ENCODE data around the gene ZNF442. TPM values are rescaled to one million over a fixed set of nuclear protein-coding genes. Genes with fewer than 3 reads are reported as not detected.

ZNF442 gene
- total RNA-seq, 1 experiment from 2014 or later = 4.0 TPM

DNA sequence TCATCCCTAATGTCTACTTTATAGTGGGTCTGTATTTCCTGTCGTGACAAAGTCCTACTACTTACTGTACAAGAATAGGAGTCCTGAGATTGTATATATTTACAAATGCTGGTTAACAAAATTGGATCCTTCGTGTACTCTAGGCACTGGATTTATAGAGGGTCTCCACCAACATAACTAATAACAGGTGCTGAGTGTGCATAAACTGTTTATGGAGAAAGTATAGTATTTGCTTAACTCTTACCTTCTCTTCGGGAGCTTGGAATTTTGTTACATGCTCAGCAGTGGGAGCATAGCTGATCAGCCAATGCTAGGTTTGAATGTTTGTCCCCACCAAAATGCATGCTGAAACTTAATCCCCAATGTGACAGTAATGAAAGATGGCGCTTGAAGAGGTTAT, 12.1 kb downstream of the ZNF442 start:
- H4K91ac ChIP-seq (ENCODE audit: insufficient read length, low read depth, low read length) = no peak overlapping the region
- H2BK20ac ChIP-seq (ENCODE audit: low read depth, low read length, poor library complexity, severe bottlenecking) = no peak overlapping the region
- no peak overlapping the region for H3K9ac ChIP-seq (ENCODE audit: extremely low read depth, insufficient read length, low read length)
- no peak overlapping the region for H3K56ac ChIP-seq (ENCODE audit: insufficient read length, low read depth, low read length)
- H3K4ac ChIP-seq (ENCODE audit: low read depth, low read length) = no peak overlapping the region
- H3K14ac ChIP-seq (ENCODE audit: insufficient read depth, low read length) = no peak overlapping the region
- H3T11ph ChIP-seq (ENCODE audit: low read length) = no peak overlapping the region
- H3K4me1 ChIP-seq (ENCODE audit: insufficient read depth, low read length) = no peaks in the 10 kb centered on the region
- no peak overlapping the region for H2AFZ ChIP-seq (ENCODE audit: low read length)
- H3K9me3 Mint-ChIP-seq = peaks cover 86 to 87% of the 10 kb centered on the region in 2 experiments
- no peak overlapping the region for H4K5ac ChIP-seq (ENCODE audit: insufficient read length, low read depth, low read length)
- no peak overlapping the region for H3K27ac Mint-ChIP-seq
- no peaks in the 10 kb centered on the region for H3K27me3 Mint-ChIP-seq (ENCODE audit: low read depth)
- H4K8ac ChIP-seq (replicated peaks; ENCODE audit: insufficient read length, low read depth, low read length) = no peak overlapping the region
- no peak overlapping the region for H3K4me3 Mint-ChIP-seq
- no peak overlapping the region for H2BK5ac ChIP-seq (ENCODE audit: insufficient read length, low read length)
- TF ChIP-seq, protein P1, sequence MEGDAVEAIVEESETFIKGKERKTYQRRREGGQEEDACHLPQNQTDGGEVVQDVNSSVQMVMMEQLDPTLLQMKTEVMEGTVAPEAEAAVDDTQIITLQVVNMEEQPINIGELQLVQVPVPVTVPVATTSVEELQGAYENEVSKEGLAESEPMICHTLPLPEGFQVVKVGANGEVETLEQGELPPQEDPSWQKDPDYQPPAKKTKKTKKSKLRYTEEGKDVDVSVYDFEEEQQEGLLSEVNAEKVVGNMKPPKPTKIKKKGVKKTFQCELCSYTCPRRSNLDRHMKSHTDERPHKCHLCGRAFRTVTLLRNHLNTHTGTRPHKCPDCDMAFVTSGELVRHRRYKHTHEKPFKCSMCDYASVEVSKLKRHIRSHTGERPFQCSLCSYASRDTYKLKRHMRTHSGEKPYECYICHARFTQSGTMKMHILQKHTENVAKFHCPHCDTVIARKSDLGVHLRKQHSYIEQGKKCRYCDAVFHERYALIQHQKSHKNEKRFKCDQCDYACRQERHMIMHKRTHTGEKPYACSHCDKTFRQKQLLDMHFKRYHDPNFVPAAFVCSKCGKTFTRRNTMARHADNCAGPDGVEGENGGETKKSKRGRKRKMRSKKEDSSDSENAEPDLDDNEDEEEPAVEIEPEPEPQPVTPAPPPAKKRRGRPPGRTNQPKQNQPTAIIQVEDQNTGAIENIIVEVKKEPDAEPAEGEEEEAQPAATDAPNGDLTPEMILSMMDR (conservative IDR thresholded peaks at IDR 0.05) = no peak
- H3K79me1 ChIP-seq (ENCODE audit: insufficient read depth, low read depth, low read length, poor library complexity, severe bottlenecking) = no peaks in the 10 kb centered on the region
- peaks cover 54 to 70% (median 60%) of the 10 kb centered on the region in 3 experiments for H3K36me3 Mint-ChIP-seq (ENCODE audit: insufficient read depth in 1 of 3, low read depth in 3 of 3)
- no peaks in the 10 kb centered on the region for H3K4me1 Mint-ChIP-seq
- H3K27ac ChIP-seq (ENCODE audit: insufficient read length, low read depth, low read length) = no peak overlapping the region
- WGBS (ENCODE audit: extremely low coverage, insufficient read length, low lambda C conversion rate) = no CpG with 5 or more reads among the region's 4 CpGs
- no peak overlapping the region for H2BK12ac ChIP-seq (ENCODE audit: insufficient read length, low read depth, low read length)
- H3K23me2 ChIP-seq (ENCODE audit: insufficient read length, low read depth, low read length, poor library complexity, severe bottlenecking) = no peaks in the 10 kb centered on the region
- no peaks in the 10 kb centered on the region for H4K20me1 ChIP-seq (ENCODE audit: control insufficient read depth, insufficient read depth, insufficient read length)
- H3K79me2 ChIP-seq (ENCODE audit: insufficient read depth, low read length) = no peaks in the 10 kb centered on the region
- H2AK5ac ChIP-seq (ENCODE audit: insufficient read length, low read length) = no peak overlapping the region
- H2BK15ac ChIP-seq (ENCODE audit: low read depth, low read length) = no peak overlapping the region
- no peaks in the 10 kb centered on the region for H3K27me3 ChIP-seq (ENCODE audit: insufficient read depth, low read length)
- H3K9me3 ChIP-seq (ENCODE audit: control insufficient read depth, low read depth, low read length) = peaks cover 61% of the 10 kb centered on the region
- H3K18ac ChIP-seq (ENCODE audit: insufficient read length, low read depth, low read length) = no peak overlapping the region
- no peak overlapping the region for H3K23ac ChIP-seq (ENCODE audit: insufficient read length, low read depth, low read length)
- no peak overlapping the region for H2BK120ac ChIP-seq (ENCODE audit: low read depth, low read length, poor library complexity, severe bottlenecking)
- DNase-seq = no peak
- H3K4me2 ChIP-seq (ENCODE audit: insufficient read depth, insufficient read length, low read length) = no peak overlapping the region

Measured in H9 (cell line).